HepG2 (cell line): ENCODE results near the gene GJD3. TPM values are rescaled to one million over a fixed set of nuclear protein-coding genes. Genes with fewer than 3 reads are reported as not detected.

Experiments
- BCL3 ChIP-seq: sonication (generic); formaldehyde crosslinking; IDR thresholded peaks from 2 replicates; pipeline ENCODE4 v1.5.1; 2020; ENCODE audit warnings: mild to moderate bottlenecking, missing genetic modification reagents, moderate library complexity
- ERF ChIP-seq: IDR thresholded peaks from 2 replicates; pipeline ENCODE4 v1.6.1; 2018; ENCODE audit warnings: missing biosample characterization, missing genetic modification reagents
- ESRRA ChIP-seq: sonication (generic); formaldehyde crosslinking; IDR thresholded peaks from 2 replicates; pipeline ENCODE4 v1.5.1; 2020; ENCODE audit warnings: mild to moderate bottlenecking, low read depth, missing genetic modification reagents
- GTF3A ChIP-seq: sonication (generic); formaldehyde crosslinking; conservative IDR thresholded peaks from 2 replicates; pipeline ENCODE4 v1.4.0; 2020; ENCODE audit warnings: mild to moderate bottlenecking, missing genetic modification reagents
- HMG20B ChIP-seq: conservative IDR thresholded peaks from 2 replicates; pipeline ENCODE4 v1.6.1; 2016; ENCODE audit warnings: missing genetic modification reagents, missing compliant biosample characterization
- HNF4G ChIP-seq, 2 experiments: sonication (generic) in 1 of 2; formaldehyde crosslinking in 1 of 2; IDR thresholded peaks; 2 replicates each; pipeline versions ENCODE4 v1.4.0 to v1.6.1; 2011 to 2020; ENCODE audit warnings: borderline replicate concordance in 2 of 2, low read depth in 2 of 2, mild to moderate bottlenecking in 2 of 2, low read length in 1 of 2, missing genetic modification reagents in 1 of 2, moderate library complexity in 1 of 2
- KDM5B ChIP-seq: sonication (generic); formaldehyde crosslinking; IDR thresholded peaks from 2 replicates; pipeline ENCODE4 v1.4.0; 2020; ENCODE audit warnings: missing genetic modification reagents, mild to moderate bottlenecking, borderline replicate concordance
- PATZ1 ChIP-seq: sonication (generic); formaldehyde crosslinking; IDR thresholded peaks from 2 replicates; pipeline ENCODE4 v1.4.0; 2020; ENCODE audit warnings: missing genetic modification reagents
- RARG ChIP-seq: sonication (generic); formaldehyde crosslinking; IDR thresholded peaks from 2 replicates; pipeline ENCODE4 v1.4.0; 2020; ENCODE audit warnings: low read depth, mild to moderate bottlenecking, missing genetic modification reagents
- RBM22 ChIP-seq: fragments of 200-400 bp; formaldehyde crosslinking; optimal IDR thresholded peaks from 2 replicates; pipeline ENCODE3; 2017; ENCODE audit warnings: mild to moderate bottlenecking, low read length, moderate library complexity
- RERE ChIP-seq: IDR thresholded peaks from 2 replicates; pipeline ENCODE4 v1.6.1; 2016; ENCODE audit warnings: low read depth, missing genetic modification reagents, missing compliant biosample characterization
- SNAI1 ChIP-seq: sonication (generic); formaldehyde crosslinking; IDR thresholded peaks from 2 replicates; pipeline ENCODE4 v1.5.0; 2020; ENCODE audit warnings: mild to moderate bottlenecking, missing genetic modification reagents, borderline replicate concordance
- SP140L ChIP-seq: sonication (generic); formaldehyde crosslinking; IDR thresholded peaks from 2 replicates; pipeline ENCODE4 v1.4.0; 2020; ENCODE audit warnings: missing genetic modification reagents, borderline replicate concordance
- TFDP2 ChIP-seq: sonication (generic); formaldehyde crosslinking; IDR thresholded peaks from 2 replicates; pipeline ENCODE4 v1.4.0; 2020; ENCODE audit warnings: missing genetic modification reagents
- ZFP36L1 ChIP-seq: sonication (generic); formaldehyde crosslinking; IDR thresholded peaks from 2 replicates; pipeline ENCODE4 v1.8.0; 2022; ENCODE audit warnings: mild to moderate bottlenecking, missing genetic modification reagents, moderate library complexity
- ZNF460 ChIP-seq: sonication (generic); formaldehyde crosslinking; IDR thresholded peaks from 2 replicates; pipeline ENCODE4 v1.5.1; 2020; ENCODE audit warnings: missing genetic modification reagents, mild to moderate bottlenecking, borderline replicate concordance
- ZNF652 ChIP-seq: IDR thresholded peaks from 2 replicates; pipeline ENCODE4 v1.6.1; 2016; ENCODE audit warnings: low read depth, borderline replicate concordance
- ZZZ3 ChIP-seq: sonication (generic); formaldehyde crosslinking; IDR thresholded peaks from 2 replicates; pipeline ENCODE4 v1.4.0; 2020; ENCODE audit warnings: missing genetic modification reagents, mild to moderate bottlenecking, borderline replicate concordance
- polyA plus RNA-seq, 8 experiments: library from polyadenylated mRNA; depleted of rRNA in 3 of 8; stranded (reverse) in 7 of 8; unstranded in 1 of 8; fragments of >200 nt; fragmentation: Illumina TruSeq in 4 of 8; extraction: Trizol in 4 of 8; gene quantifications; 2 replicates each; pipeline versions ENCODE4 v1.2.1 to v1.2.3, GENCODE V29; 2011 to 2016; ENCODE audit warnings: low read depth in 4 of 8, missing spikeins in 1 of 8, mixed read lengths in 1 of 8; ENCODE audit not compliant: insufficient read depth in 1 of 8
- total RNA-seq, 5 experiments: library from RNA; depleted of rRNA; stranded (reverse); fragments of >200 nt; fragmentation: Illumina TruSeq; extraction: Trizol; gene quantifications; 2 replicates each; pipeline ENCODE4 v1.2.3, GENCODE V29; 2016; ENCODE audit warnings: low read depth in 1 of 5

The GJD3 gene
- total and polyA plus RNA-seq, 2 of the 13 experiments (the other 11 are each of a cell fraction or from before 2014, with no cell fraction given) = not detected

GRCh38 chr17:40316571-40317344 is 47.8 kb downstream of the GJD3 start (continued):
- TF ChIP-seq PATZ1 (CRISPR knock-in tag) = peak; percentile 88
- TF ChIP-seq TFDP2 (CRISPR knock-in tag) = peak; percentile 94
- TF ChIP-seq SP140L (CRISPR knock-in tag) = peak; percentile 27; the same call in 1 of the 2 replicates
- no peak for TF ChIP-seq ZFP36L1
- no peak; the same call in 1 of the 2 replicates for TF ChIP-seq GTF3A (CRISPR knock-in tag)
- no peak for TF ChIP-seq ERF (CRISPR knock-in tag)
- peak; percentile 38 for TF ChIP-seq ESRRA (CRISPR knock-in tag)
- peak; percentile 92; the same call in 1 of the 2 replicates for TF ChIP-seq KDM5B (CRISPR knock-in tag)
- TF ChIP-seq ZNF652 (CRISPR knock-in tag) = peak; percentile 98
- TF ChIP-seq SNAI1 (CRISPR knock-in tag) = 0 out of 2 replicates have a peak, but pooled peaks have one; percentile 37
- no peak for TF ChIP-seq RARG (CRISPR knock-in tag)
- no peak for TF ChIP-seq RBM22
- 0 out of 2 replicates have a peak, but pooled peaks have one; percentile 45 for TF ChIP-seq RERE
- TF ChIP-seq HNF4G (IDR thresholded peaks at IDR 0.05; ENCODE audit: borderline replicate concordance, low read depth, low read length) = peak; percentile 43; the same call in 1 of the 2 replicates
- no peak for TF ChIP-seq HNF4G (CRISPR knock-in tag; IDR thresholded peaks at IDR 0.05; ENCODE audit: borderline replicate concordance, low read depth)
- no peak; the same call in 1 of the 2 replicates for TF ChIP-seq ZNF460 (CRISPR knock-in tag)
- no peak for TF ChIP-seq BCL3 (CRISPR knock-in tag)
- TF ChIP-seq HMG20B = peak; percentile 74
- TF ChIP-seq ZZZ3 = peak; percentile 85; the same call in 1 of the 2 replicates
